ENCODE data around the gene MCTP2. TPM values are rescaled to one million over a fixed set of nuclear protein-coding genes. Genes with fewer than 3 reads are reported as not detected.

The MCTP2 gene
- polyA plus RNA-seq, 1 experiment, result 9.5 TPM

DNA sequence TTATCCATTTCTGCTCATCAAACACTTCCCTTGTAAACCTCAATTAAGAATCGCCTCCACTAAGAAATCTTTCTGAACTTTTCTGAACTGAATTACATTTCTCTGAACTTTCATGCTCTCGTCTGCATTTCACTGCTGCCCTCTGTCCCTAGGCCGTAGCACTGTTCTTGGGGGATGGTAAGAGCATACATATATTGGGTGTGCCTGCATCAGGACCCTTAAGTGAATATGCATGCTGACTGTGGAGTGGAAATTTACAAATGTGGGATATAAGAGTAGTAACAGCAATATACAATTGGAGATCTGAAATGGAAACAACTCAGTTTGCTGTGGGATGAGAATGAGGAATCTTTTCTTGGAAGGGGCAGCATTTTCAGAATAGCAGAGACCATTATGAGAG is 148.6 kb downstream of the MCTP2 start:
- Histone ChIP-seq H3K27me3 (ENCODE audit: control insufficient read depth, insufficient read depth, low read length) (no peaks in the 10 kb centered on the region), H3K36me3 (ENCODE audit: control insufficient read depth, insufficient read depth, low read length) (no peaks in the 10 kb centered on the region), H3K4me3 (ENCODE audit: low read depth, low read length) (no peak overlapping the region)
- POLR2A ChIA-PET, result no interaction called here
- TF ChIP-seq, protein P1, sequence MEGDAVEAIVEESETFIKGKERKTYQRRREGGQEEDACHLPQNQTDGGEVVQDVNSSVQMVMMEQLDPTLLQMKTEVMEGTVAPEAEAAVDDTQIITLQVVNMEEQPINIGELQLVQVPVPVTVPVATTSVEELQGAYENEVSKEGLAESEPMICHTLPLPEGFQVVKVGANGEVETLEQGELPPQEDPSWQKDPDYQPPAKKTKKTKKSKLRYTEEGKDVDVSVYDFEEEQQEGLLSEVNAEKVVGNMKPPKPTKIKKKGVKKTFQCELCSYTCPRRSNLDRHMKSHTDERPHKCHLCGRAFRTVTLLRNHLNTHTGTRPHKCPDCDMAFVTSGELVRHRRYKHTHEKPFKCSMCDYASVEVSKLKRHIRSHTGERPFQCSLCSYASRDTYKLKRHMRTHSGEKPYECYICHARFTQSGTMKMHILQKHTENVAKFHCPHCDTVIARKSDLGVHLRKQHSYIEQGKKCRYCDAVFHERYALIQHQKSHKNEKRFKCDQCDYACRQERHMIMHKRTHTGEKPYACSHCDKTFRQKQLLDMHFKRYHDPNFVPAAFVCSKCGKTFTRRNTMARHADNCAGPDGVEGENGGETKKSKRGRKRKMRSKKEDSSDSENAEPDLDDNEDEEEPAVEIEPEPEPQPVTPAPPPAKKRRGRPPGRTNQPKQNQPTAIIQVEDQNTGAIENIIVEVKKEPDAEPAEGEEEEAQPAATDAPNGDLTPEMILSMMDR (IDR thresholded peaks at IDR 0.05; ENCODE audit: insufficient read depth, low read depth, low read length), result no peak
- CTCF ChIA-PET, result no interaction called here
- no peak for DNase-seq (ENCODE audit: low read depth)

DNA sequence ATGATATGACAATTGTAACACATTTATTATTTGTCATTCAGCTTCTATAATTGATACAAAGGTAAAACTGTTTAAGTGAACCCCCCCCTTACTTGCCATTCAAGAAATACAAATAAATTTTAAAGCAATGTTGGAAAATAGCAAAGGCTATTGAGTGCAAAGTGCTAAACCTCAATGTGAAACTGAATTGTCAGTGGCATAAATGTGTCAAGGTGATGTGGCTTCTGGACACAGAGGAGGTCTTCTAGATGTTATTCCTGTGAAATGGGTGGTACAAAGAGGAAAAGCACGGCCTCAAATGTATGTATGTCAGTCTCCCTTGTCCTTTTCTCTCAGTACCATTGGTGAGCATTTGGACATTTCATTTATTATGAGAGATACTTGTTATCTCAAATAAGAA is 149.4 kb downstream of the MCTP2 start:
- no peak for DNase-seq (ENCODE audit: low read depth)
- no peak overlapping the region for H3K4me3 ChIP-seq (ENCODE audit: low read depth, low read length)
- TF ChIP-seq, protein P1 (IDR thresholded peaks at IDR 0.05; ENCODE audit: insufficient read depth, low read depth, low read length), result no peak
- POLR2A ChIA-PET, result no interaction called here
- H3K27me3 ChIP-seq (ENCODE audit: control insufficient read depth, insufficient read depth, low read length), result no peaks in the 10 kb centered on the region
- H3K36me3 ChIP-seq (ENCODE audit: control insufficient read depth, insufficient read depth, low read length), result no peaks in the 10 kb centered on the region
- CTCF ChIA-PET, result no interaction called here

DNA sequence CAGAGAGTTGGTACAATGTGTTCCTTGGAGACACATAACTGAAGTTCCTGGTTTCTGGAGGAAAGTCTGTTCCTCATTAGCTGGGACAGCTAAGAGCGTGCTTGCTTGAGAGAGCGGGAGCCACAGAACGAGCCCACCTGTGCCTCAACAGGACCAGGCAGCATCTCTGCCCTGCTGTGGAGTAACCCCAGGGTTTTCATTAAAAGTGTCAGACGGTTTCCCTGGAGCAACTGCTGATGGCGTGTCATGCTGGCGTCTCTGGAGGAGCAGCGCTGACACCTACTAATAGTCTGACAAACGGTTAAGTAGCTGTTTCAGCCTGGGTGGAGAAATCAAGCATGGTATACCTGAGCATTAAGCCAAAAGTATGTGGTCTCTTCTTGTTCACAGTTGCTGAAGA is 150.0 kb downstream of the MCTP2 start:
- DNase-seq (ENCODE audit: low read depth), result no peak
- H3K4me3 ChIP-seq (ENCODE audit: low read depth, low read length), result no peak overlapping the region
- TF ChIP-seq, protein P1 (IDR thresholded peaks at IDR 0.05; ENCODE audit: insufficient read depth, low read depth, low read length), result no peak
- H3K36me3 ChIP-seq (ENCODE audit: control insufficient read depth, insufficient read depth, low read length), result no peaks in the 10 kb centered on the region
- ChIA-PET POLR2A (no interaction called here), CTCF (no interaction called here)
- no peaks in the 10 kb centered on the region for H3K27me3 ChIP-seq (ENCODE audit: control insufficient read depth, insufficient read depth, low read length)

DNA sequence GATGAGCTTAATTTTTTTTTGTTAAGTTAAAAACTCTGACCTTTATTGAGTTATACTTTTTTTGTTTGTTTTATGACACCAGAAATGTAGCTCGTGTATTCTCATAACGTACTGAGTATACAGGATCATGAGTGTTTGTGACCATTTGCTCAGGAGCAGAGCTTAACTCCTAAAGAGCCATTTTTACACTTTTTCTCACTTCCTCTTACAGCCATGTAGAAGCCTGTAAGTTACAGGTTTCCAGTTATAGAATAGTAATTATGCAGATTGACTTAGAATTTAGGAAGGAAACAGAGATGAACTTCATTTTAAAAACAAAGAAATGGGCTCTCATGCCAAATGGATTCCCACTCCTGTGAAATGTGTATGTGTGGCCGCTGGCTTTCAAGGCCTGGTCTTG is 151.7 kb downstream of the MCTP2 start:
- ChIA-PET CTCF (no interaction called here), POLR2A (no interaction called here)
- TF ChIP-seq, protein P1 (IDR thresholded peaks at IDR 0.05; ENCODE audit: insufficient read depth, low read depth, low read length), result no peak
- Histone ChIP-seq H3K4me3 (ENCODE audit: low read depth, low read length) (no peak overlapping the region), H3K27me3 (ENCODE audit: control insufficient read depth, insufficient read depth, low read length) (no peaks in the 10 kb centered on the region), H3K36me3 (ENCODE audit: control insufficient read depth, insufficient read depth, low read length) (no peaks in the 10 kb centered on the region)
- no peak for DNase-seq (ENCODE audit: low read depth)

DNA sequence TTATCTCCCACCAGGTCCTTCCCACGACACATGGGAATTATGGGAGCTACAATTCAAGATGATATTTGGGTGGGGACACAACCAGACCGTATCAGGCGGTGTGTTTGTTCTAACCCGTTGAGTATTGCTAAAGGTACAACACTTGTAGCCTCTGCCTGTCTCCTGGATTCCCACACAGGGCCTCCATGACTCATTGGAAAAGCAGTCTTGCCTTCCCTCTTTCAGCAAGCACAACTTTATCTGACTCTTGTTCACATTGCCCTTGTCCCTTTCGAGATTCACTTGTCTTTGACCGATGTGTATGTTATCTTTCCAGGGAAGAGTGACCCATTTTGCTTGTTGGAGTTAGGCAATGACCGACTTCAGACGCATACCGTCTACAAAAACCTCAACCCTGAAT is 152.3 kb downstream of the MCTP2 start:
- DNase-seq (ENCODE audit: low read depth), result no peak
- ChIA-PET POLR2A (no interaction called here), CTCF (no interaction called here)
- TF ChIP-seq, protein P1 (IDR thresholded peaks at IDR 0.05; ENCODE audit: insufficient read depth, low read depth, low read length), result no peak
- no peak overlapping the region for H3K4me3 ChIP-seq (ENCODE audit: low read depth, low read length)
- no peaks in the 10 kb centered on the region for H3K27me3 ChIP-seq (ENCODE audit: control insufficient read depth, insufficient read depth, low read length)
- no peaks in the 10 kb centered on the region for H3K36me3 ChIP-seq (ENCODE audit: control insufficient read depth, insufficient read depth, low read length)

Measured in BJ (cell line).